Liver (tissue), 9 donors: ENCODE data around the gene BCL2L11. TPM values are rescaled to one million over a fixed set of nuclear protein-coding genes. Genes with fewer than 3 reads are reported as not detected.

Experiments used
- DNase-seq: peaks from one replicate; pipeline ENCODE4 v3.0.0-alpha.2; 2017; ENCODE audit warnings: low spot score
- H3K27ac ChIP-seq, 2 donors: one replicate each; pipeline ENCODE4 v1.7.0; 2013; ENCODE audit warnings: inconsistent platforms in 2 of 2, low read length in 2 of 2, control low read depth in 1 of 2, low read depth in 1 of 2, mild to moderate bottlenecking in 1 of 2
- H3K27me3 ChIP-seq, 4 donors: one replicate each; pipeline versions ENCODE4 v1.6.1 to v1.7.0; 2013; ENCODE audit warnings: low read length in 3 of 4, inconsistent platforms in 1 of 4, mild to moderate bottlenecking in 1 of 4, moderate library complexity in 1 of 4; ENCODE audit not compliant: control insufficient read depth in 4 of 4, insufficient read depth in 4 of 4
- H3K36me3 ChIP-seq, 4 donors: one replicate each; pipeline versions ENCODE4 v1.6.1 to v1.7.0; 2013; ENCODE audit warnings: low read length in 3 of 4, mild to moderate bottlenecking in 3 of 4, low read depth in 1 of 4, moderate library complexity in 1 of 4; ENCODE audit not compliant: control insufficient read depth in 4 of 4, insufficient read depth in 3 of 4
- H3K4me1 ChIP-seq, 4 donors: one replicate each; pipeline versions ENCODE4 v1.6.1 to v1.7.0; 2013; ENCODE audit warnings: low read length in 3 of 4, mild to moderate bottlenecking in 3 of 4, moderate library complexity in 1 of 4; ENCODE audit not compliant: control insufficient read depth in 4 of 4, insufficient read depth in 4 of 4
- H3K4me3 ChIP-seq, 3 donors: one replicate each; pipeline versions ENCODE4 v1.6.1 to v1.7.0; 2013; ENCODE audit warnings: low read length in 3 of 3, control low read depth in 1 of 3, low read depth in 1 of 3, mild to moderate bottlenecking in 1 of 3
- H3K9ac ChIP-seq, 2 donors: one replicate each; pipeline ENCODE4 v1.7.0; 2013; ENCODE audit warnings: low read length in 2 of 2, mild to moderate bottlenecking in 2 of 2, moderate library complexity in 2 of 2, control low read depth in 1 of 2, low read depth in 1 of 2
- H3K9me3 ChIP-seq, 4 donors: one replicate each; pipeline versions ENCODE4 v1.6.1 to v1.7.0; 2013; ENCODE audit warnings: low read length in 3 of 4; ENCODE audit not compliant: control insufficient read depth in 4 of 4
- ATF3 ChIP-seq: IDR thresholded peaks from 2 replicates; pipeline ENCODE4 v1.6.1; 2016; ENCODE audit warnings: antibody characterized with exemption
- CTCF ChIP-seq: fragments of 150-350 bp; IDR thresholded peaks from 2 replicates; pipeline ENCODE4 v1.5.1; 2017; ENCODE audit warnings: improper control_type of control experiment, low read depth, low read length; ENCODE audit not compliant: missing input control
- EGR1 ChIP-seq, 2 donors: IDR thresholded peaks; 2 replicates each; pipeline ENCODE4 v1.6.1; 2016 to 2018; ENCODE audit warnings: antibody characterized with exemption in 2 of 2, low read depth in 2 of 2
- FOXA1 ChIP-seq: IDR thresholded peaks from 2 replicates; pipeline ENCODE4 v1.6.1; 2016; ENCODE audit warnings: antibody characterized with exemption
- FOXA2 ChIP-seq: IDR thresholded peaks from 2 replicates; pipeline ENCODE4 v1.6.1; 2016; ENCODE audit warnings: antibody characterized with exemption
- GABPA ChIP-seq, 2 donors: IDR thresholded peaks in 1 of 2; conservative IDR thresholded peaks in 1 of 2; 2 replicates each; pipeline ENCODE4 v1.6.1; 2016; ENCODE audit warnings: antibody characterized with exemption in 2 of 2, mild to moderate bottlenecking in 1 of 2, moderate library complexity in 1 of 2
- HNF4A ChIP-seq, 2 donors: conservative IDR thresholded peaks; 2 replicates each; pipeline ENCODE4 v1.6.1; 2016; ENCODE audit warnings: antibody characterized with exemption in 2 of 2, mild to moderate bottlenecking in 2 of 2
- HNF4G ChIP-seq: IDR thresholded peaks from 2 replicates; pipeline ENCODE4 v1.6.1; 2016; ENCODE audit warnings: antibody characterized with exemption
- JUND ChIP-seq, 2 donors: IDR thresholded peaks; 2 replicates each; pipeline ENCODE4 v1.6.1; 2016; ENCODE audit warnings: antibody characterized with exemption in 2 of 2
- MAX ChIP-seq: IDR thresholded peaks from 2 replicates; pipeline ENCODE4 v1.6.1; 2016; ENCODE audit warnings: antibody characterized with exemption
- NR2F2 ChIP-seq: IDR thresholded peaks from 2 replicates; pipeline ENCODE4 v1.6.1; 2016; ENCODE audit warnings: antibody characterized with exemption
- RAD21 ChIP-seq, 2 donors: IDR thresholded peaks; 2 replicates each; pipeline ENCODE4 v1.6.1; 2016; ENCODE audit warnings: antibody characterized with exemption in 2 of 2, mild to moderate bottlenecking in 2 of 2
- REST ChIP-seq: IDR thresholded peaks from 2 replicates; pipeline ENCODE4 v1.6.1; 2016; ENCODE audit warnings: antibody characterized with exemption, mild to moderate bottlenecking
- RXRA ChIP-seq, 2 donors: IDR thresholded peaks; 2 replicates each; pipeline ENCODE4 v1.6.1; 2017 to 2018; ENCODE audit warnings: antibody characterized with exemption in 2 of 2, mild to moderate bottlenecking in 1 of 2
- TAF1 ChIP-seq: conservative IDR thresholded peaks from 2 replicates; pipeline ENCODE4 v1.6.1; 2016; ENCODE audit warnings: antibody characterized with exemption, mild to moderate bottlenecking
- ZBTB33 ChIP-seq: IDR thresholded peaks from 2 replicates; pipeline ENCODE4 v1.6.1; 2016; ENCODE audit warnings: antibody characterized with exemption
- WGBS: extraction: QIAGEN DNeasy Blood & Tissue Kit; methylation state at CpG from one replicate; pipeline ENCODE4 v1.1.7; 2013; 5-methylcytosine and 5-hydroxymethylcytosine counted together
- polyA plus RNA-seq, 2 donors: library from polyadenylated mRNA; stranded (reverse) in 1 of 2; unstranded in 1 of 2; fragments of 200-250 nt in 1 of 2; fragments of >200 nt in 1 of 2; fragmentation: Nextera tagmentation in 1 of 2; extraction: Ambion mirVana in 1 of 2; gene quantifications; one replicate each; pipeline versions ENCODE4 v1.2.1 to v1.2.3, GENCODE V29; 2013 to 2015
- total RNA-seq, 2 donors: library from RNA; depleted of rRNA; stranded (reverse); fragments of >200 nt; gene quantifications; one replicate each; pipeline ENCODE4 v1.2.3, GENCODE V29; 2014
- donor health status: healthy.
- donor health status: healthy.
- donor health status: healthy.
- donor health status: healthy.
- donor health status: healthy.

BCL2L11 gene
- total and polyA plus RNA-seq, 4 donors: 5.0 to 19.5 (median 12.2) TPM

DNA sequence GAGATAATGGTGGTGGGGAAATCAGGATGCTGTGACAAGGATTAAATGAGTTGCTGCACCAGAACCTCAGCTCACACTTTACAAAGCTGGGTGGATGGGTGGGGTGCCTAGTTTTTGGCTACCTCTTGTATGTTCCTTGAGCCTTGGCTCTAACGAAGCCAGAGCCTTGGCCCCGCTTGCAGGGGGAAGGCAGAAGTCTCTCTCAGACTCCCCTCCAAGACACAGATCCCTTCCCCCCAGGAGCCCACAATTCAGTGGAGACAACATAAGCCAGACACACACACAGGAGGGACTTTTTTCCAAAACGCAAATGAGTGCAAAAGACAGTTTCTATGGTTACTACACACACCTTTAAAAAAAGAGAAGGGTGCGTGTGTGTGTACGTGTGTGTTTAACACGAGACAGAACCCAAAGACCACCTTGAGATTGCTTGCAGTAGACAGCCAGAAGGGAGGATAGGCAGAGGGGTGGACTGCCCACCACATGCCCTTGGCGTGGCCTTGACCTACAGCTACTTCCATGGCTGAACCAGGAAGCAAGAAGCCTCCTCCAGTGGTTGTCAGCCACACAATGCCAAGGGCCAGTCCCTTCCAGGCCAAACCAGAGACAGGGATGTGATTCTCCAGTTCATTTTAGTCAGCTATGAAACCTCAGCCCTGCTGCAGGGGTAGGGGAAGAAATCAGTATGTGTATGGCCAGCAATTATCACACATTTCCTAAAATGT, 70.3 kb downstream of the BCL2L11 start:
- Histone ChIP-seq H3K27me3 (no peaks in the 10 kb centered on the region), H3K9ac (no peak overlapping the region), H3K4me1 (peaks cover 1 to 12% (median 9%) of the 10 kb centered on the region in 4 donors), H3K27ac (no peak overlapping the region), H3K9me3 (no peaks in the 10 kb centered on the region), H3K4me3 (no peak overlapping the region), H3K36me3 (no peaks in the 10 kb centered on the region)
- TF ChIP-seq MAX (no peak), NR2F2 (no peak), JUND (IDR thresholded peaks at IDR 0.05) (no peak), HNF4G (no peak), RAD21 (IDR thresholded peaks at IDR 0.05) (no peak), CTCF (no peak), ATF3 (no peak), HNF4A (conservative IDR thresholded peaks at IDR 0.05) (no peak), FOXA1 (no peak), EGR1 (IDR thresholded peaks at IDR 0.05; ENCODE audit: low read depth in 2 of 2) (no peak), FOXA2 (no peak), TAF1 (no peak), REST (no peak), RXRA (IDR thresholded peaks at IDR 0.05) (no peak), ZBTB33 (no peak), GABPA (IDR thresholded peaks at IDR 0.05 in 1 of 2, conservative IDR thresholded peaks at IDR 0.05 in 1 of 2) (no peak)
- DNase-seq: no peak
- WGBS: 96% methylated on average over 7 of the region's 7 CpGs
